HepG2 (cell line): ENCODE data around the gene EPB41L1. TPM values are rescaled to one million over a fixed set of nuclear protein-coding genes. Genes with fewer than 3 reads are reported as not detected.

ENCODE experiments used
- AFF4 ChIP-seq: sonication (generic); formaldehyde crosslinking; IDR thresholded peaks from 2 replicates; pipeline ENCODE4 v1.4.0; 2020; ENCODE audit warnings: missing genetic modification reagents
- DDIT3 ChIP-seq: sonication (generic); formaldehyde crosslinking; IDR thresholded peaks from 2 replicates; pipeline ENCODE4 v1.4.0; 2020; ENCODE audit warnings: mild to moderate bottlenecking, missing genetic modification reagents
- ELF3 ChIP-seq: IDR thresholded peaks from 2 replicates; pipeline ENCODE4 v1.6.1; 2016; ENCODE audit warnings: missing genetic modification reagents, missing compliant biosample characterization
- ETV6 ChIP-seq: sonication (generic); formaldehyde crosslinking; conservative IDR thresholded peaks from 2 replicates; pipeline ENCODE4 v1.4.0; 2020; ENCODE audit warnings: missing genetic modification reagents
- HDAC1 ChIP-seq: sonication (generic); formaldehyde crosslinking; IDR thresholded peaks from 2 replicates; pipeline ENCODE4 v1.5.1; 2020; ENCODE audit warnings: mild to moderate bottlenecking, missing genetic modification reagents
- HMGA1 ChIP-seq: sonication (generic); formaldehyde crosslinking; conservative IDR thresholded peaks from 2 replicates; pipeline ENCODE4 v1.4.0; 2020; ENCODE audit warnings: missing genetic modification reagents
- HNRNPK ChIP-seq: fragments of 200-400 bp; formaldehyde crosslinking; IDR thresholded peaks from 2 replicates; pipeline ENCODE4 v1.6.1; 2018; ENCODE audit warnings: low read length, low read depth, moderate library complexity, mild to moderate bottlenecking; ENCODE audit not compliant: poor library complexity, severe bottlenecking
- NCOA1 ChIP-seq: sonication (generic); formaldehyde crosslinking; IDR thresholded peaks from 2 replicates; pipeline ENCODE4 v1.9.0; 2021; ENCODE audit warnings: missing genetic modification reagents
- PBX3 ChIP-seq: sonication (generic); formaldehyde crosslinking; IDR thresholded peaks from 2 replicates; pipeline ENCODE4 v1.8.1; 2023; ENCODE audit warnings: missing genetic modification reagents, inconsistent platforms, borderline replicate concordance
- RFX1 ChIP-seq: fragments of 450-650 bp; IDR thresholded peaks from 2 replicates; pipeline ENCODE4 v1.6.1; 2017
- TFAP4 ChIP-seq: sonication (generic); IDR thresholded peaks from 2 replicates; pipeline ENCODE4 v1.6.1; 2016; ENCODE audit warnings: low read depth, borderline replicate concordance
- U2AF2 ChIP-seq: fragments of 200-400 bp; formaldehyde crosslinking; IDR thresholded peaks from 2 replicates; pipeline ENCODE4 v1.6.1; 2017; ENCODE audit warnings: low read depth, mild to moderate bottlenecking, low read length
- ZNF124 ChIP-seq: sonication (generic); formaldehyde crosslinking; IDR thresholded peaks from 2 replicates; pipeline ENCODE4 v1.4.0; 2020; ENCODE audit warnings: missing genetic modification reagents
- ZNF639 ChIP-seq: conservative IDR thresholded peaks from 2 replicates; pipeline ENCODE4 v1.6.1; 2018; ENCODE audit warnings: missing genetic modification reagents
- polyA plus RNA-seq, 8 experiments: library from polyadenylated mRNA; depleted of rRNA in 3 of 8; stranded (reverse) in 7 of 8; unstranded in 1 of 8; fragments of >200 nt; fragmentation: Illumina TruSeq in 4 of 8; extraction: Trizol in 4 of 8; gene quantifications; 2 replicates each; pipeline versions ENCODE4 v1.2.1 to v1.2.3, GENCODE V29; 2011 to 2016; ENCODE audit warnings: low read depth in 4 of 8, missing spikeins in 1 of 8, mixed read lengths in 1 of 8; ENCODE audit not compliant: insufficient read depth in 1 of 8
- total RNA-seq, 5 experiments: library from RNA; depleted of rRNA; stranded (reverse); fragments of >200 nt; fragmentation: Illumina TruSeq; extraction: Trizol; gene quantifications; 2 replicates each; pipeline ENCODE4 v1.2.3, GENCODE V29; 2016; ENCODE audit warnings: low read depth in 1 of 5
- TF ChIP-seq, protein P1 (sequence below): sonication (generic); formaldehyde crosslinking; IDR thresholded peaks from 2 replicates; pipeline ENCODE4 v1.5.0; 2020; ENCODE audit warnings: missing genetic modification reagents, mild to moderate bottlenecking, borderline replicate concordance
- TF ChIP-seq, protein P2 (sequence below): sonication (generic); formaldehyde crosslinking; IDR thresholded peaks from 2 replicates; pipeline ENCODE4 v1.4.0; 2020; ENCODE audit warnings: missing genetic modification reagents, borderline replicate concordance

EPB41L1 gene
- total and polyA plus RNA-seq, 2 of the 13 experiments (the other 11 are each of a cell fraction or from before 2014, with no cell fraction given) = 16.7 to 39.0 TPM

- TF ChIP-seq ZNF639 (no peak), HDAC1 (CRISPR knock-in tag) (peak; percentile 91), U2AF2 (no peak), HMGA1 (CRISPR knock-in tag) (no peak), RFX1 (no peak), TFAP4 (no peak), DDIT3 (CRISPR knock-in tag) (0 out of 2 replicates have a peak, but pooled peaks have one; percentile 68), ETV6 (CRISPR knock-in tag) (no peak), HNRNPK (no peak), ELF3 (CRISPR knock-in tag) (peak; percentile 97), ZNF124 (CRISPR knock-in tag) (peak; percentile 31; the same call in 1 of the 2 replicates), NCOA1 (0 out of 2 replicates have a peak, but pooled peaks have one; percentile 69), AFF4 (CRISPR knock-in tag) (no peak), PBX3 (CRISPR knock-in tag) (no peak)
- TF ChIP-seq, protein P1, sequence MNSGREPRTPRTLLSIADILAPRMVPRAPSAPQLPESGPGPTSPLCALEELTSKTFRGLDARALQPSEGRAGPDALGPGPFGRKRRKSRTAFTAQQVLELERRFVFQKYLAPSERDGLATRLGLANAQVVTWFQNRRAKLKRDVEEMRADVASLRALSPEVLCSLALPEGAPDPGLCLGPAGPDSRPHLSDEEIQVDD (CRISPR knock-in tag) = no peak
- TF ChIP-seq, protein P2, sequence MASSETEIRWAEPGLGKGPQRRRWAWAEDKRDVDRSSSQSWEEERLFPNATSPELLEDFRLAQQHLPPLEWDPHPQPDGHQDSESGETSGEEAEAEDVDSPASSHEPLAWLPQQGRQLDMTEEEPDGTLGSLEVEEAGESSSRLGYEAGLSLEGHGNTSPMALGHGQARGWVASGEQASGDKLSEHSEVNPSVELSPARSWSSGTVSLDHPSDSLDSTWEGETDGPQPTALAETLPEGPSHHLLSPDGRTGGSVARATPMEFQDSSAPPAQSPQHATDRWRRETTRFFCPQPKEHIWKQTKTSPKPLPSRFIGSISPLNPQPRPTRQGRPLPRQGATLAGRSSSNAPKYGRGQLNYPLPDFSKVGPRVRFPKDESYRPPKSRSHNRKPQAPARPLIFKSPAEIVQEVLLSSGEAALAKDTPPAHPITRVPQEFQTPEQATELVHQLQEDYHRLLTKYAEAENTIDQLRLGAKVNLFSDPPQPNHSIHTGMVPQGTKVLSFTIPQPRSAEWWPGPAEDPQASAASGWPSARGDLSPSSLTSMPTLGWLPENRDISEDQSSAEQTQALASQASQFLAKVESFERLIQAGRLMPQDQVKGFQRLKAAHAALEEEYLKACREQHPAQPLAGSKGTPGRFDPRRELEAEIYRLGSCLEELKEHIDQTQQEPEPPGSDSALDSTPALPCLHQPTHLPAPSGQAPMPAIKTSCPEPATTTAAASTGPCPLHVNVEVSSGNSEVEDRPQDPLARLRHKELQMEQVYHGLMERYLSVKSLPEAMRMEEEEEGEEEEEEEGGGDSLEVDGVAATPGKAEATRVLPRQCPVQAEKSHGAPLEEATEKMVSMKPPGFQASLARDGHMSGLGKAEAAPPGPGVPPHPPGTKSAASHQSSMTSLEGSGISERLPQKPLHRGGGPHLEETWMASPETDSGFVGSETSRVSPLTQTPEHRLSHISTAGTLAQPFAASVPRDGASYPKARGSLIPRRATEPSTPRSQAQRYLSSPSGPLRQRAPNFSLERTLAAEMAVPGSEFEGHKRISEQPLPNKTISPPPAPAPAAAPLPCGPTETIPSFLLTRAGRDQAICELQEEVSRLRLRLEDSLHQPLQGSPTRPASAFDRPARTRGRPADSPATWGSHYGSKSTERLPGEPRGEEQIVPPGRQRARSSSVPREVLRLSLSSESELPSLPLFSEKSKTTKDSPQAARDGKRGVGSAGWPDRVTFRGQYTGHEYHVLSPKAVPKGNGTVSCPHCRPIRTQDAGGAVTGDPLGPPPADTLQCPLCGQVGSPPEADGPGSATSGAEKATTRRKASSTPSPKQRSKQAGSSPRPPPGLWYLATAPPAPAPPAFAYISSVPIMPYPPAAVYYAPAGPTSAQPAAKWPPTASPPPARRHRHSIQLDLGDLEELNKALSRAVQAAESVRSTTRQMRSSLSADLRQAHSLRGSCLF (CRISPR knock-in tag) = no peak
Observed at GRCh38 chr20:36150847-36151539, 3.5 kb upstream of the EPB41L1 start (continued).
